Measurements from ENCODE around the gene GSK3A. TPM values are rescaled to one million over a fixed set of nuclear protein-coding genes. Genes with fewer than 3 reads are reported as not detected.

GSK3A gene
- total and polyA plus RNA-seq, 2 of the 8 experiments (the other 6 are each of a cell fraction or from before 2014, with no cell fraction given): 55.3 to 84.0 TPM

DNA sequence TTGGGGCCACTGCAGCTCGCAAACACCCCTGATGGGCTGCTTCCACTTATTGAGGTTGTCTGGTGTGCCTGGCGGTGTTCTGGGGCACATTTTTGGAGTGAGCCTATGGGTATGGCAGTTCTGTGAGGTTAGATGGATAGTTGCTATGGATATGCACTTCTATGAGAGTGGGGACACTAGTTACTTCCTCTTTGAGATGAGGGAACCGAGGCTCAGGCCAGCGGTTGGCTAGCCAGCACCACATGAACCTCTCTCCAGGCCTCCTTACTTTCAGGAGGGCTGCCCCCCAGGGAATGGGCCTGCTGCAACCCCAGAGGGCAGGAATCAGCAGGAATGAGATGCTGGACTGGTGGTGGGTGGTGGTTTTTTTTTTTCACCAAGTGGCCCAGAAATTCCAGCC lies 46.0 kb upstream of the GSK3A start:
- H3K27ac ChIP-seq (ENCODE audit: low read depth, low read length): no peak overlapping the region
- no peak overlapping the region for H2BK20ac ChIP-seq (ENCODE audit: low read length)
- no peak overlapping the region for H3K23ac ChIP-seq (ENCODE audit: insufficient read length)
- no peak overlapping the region for H3K56ac ChIP-seq (replicated peaks; ENCODE audit: insufficient read length, low read depth, low read length)
- no peak overlapping the region for H3K4me3 ChIP-seq (ENCODE audit: extremely low read depth in 1 of 4, insufficient read depth in 2 of 4, low read depth in 3 of 4, low read length in 4 of 4)
- H3K4ac ChIP-seq (replicated peaks; ENCODE audit: insufficient read length, low read depth, low read length): no peak overlapping the region
- TF ChIP-seq TBP (IDR thresholded peaks at IDR 0.05; ENCODE audit: low read depth, low read length) (no peak), POLR2A (IDR thresholded peaks at IDR 0.05; ENCODE audit: control extremely low read depth in 1 of 2, low read depth in 2 of 2, low read length in 2 of 2) (no peak), RAD21 (IDR thresholded peaks at IDR 0.05 in 1 of 2, conservative IDR thresholded peaks at IDR 0.05 in 1 of 2; ENCODE audit: low read depth in 2 of 2, low read length in 2 of 2) (no peak), KDM4A (IDR thresholded peaks at IDR 0.05; ENCODE audit: low read depth, low read length, severe bottlenecking) (no peak), YY1 (IDR thresholded peaks at IDR 0.05; ENCODE audit: low read depth, low read length) (no peak), SP2 (IDR thresholded peaks at IDR 0.05; ENCODE audit: low read length) (no peak), RXRA (IDR thresholded peaks at IDR 0.05; ENCODE audit: insufficient read depth, low read depth, low read length) (no peak)
- H4K20me1 ChIP-seq (replicated peaks in 1 of 2; ENCODE audit: control insufficient read depth in 1 of 2, insufficient read depth in 2 of 2, low read length in 2 of 2): peaks cover 3 to 24% of the 10 kb centered on the region in 2 experiments
- H2AK5ac ChIP-seq (ENCODE audit: low read depth, low read length): no peak overlapping the region
- ChIA-PET POLR2A (ENCODE audit: partially characterized antibody) (interaction anchor here (0.6 to 4.3 kb wide), 4 partner anchors 7 to 1490 kb away, joined by 3 to 20 read pairs (median 14); no protein-coding TSS in a partner anchor), CTCF (ENCODE audit: partially characterized antibody) (interaction anchor here (0.6 to 10.6 kb wide), 8 partner anchors 8 to 1758 kb away, joined by 3 to 155 read pairs (median 5); partner anchors contain the start of genes GSK3A, PAFAH1B3 and PRR19)
- H2BK15ac ChIP-seq (ENCODE audit: low read length): no peak overlapping the region
- no peak overlapping the region for H2BK12ac ChIP-seq (ENCODE audit: low read depth, low read length)
- H3K23me2 ChIP-seq (ENCODE audit: low read depth, low read length): peaks cover 11% of the 10 kb centered on the region
- 97% methylated on average over 4 of the region's 4 CpGs; no CpG with 5 or more reads in 1 of the 2 experiments for WGBS, 2 experiments (ENCODE audit: extremely low coverage in 1 of 2, insufficient coverage in 1 of 2, insufficient read length in 1 of 2, insufficient replicate concordance in 2 of 2, low coverage in 1 of 2, low lambda C conversion rate in 2 of 2, missing lambda C conversion rate in 1 of 2)
- FAIRE-seq: no peak
- H4K8ac ChIP-seq (ENCODE audit: extremely low read depth, insufficient read depth, low read length): no peak overlapping the region
- no peak overlapping the region for H2AFZ ChIP-seq (ENCODE audit: low read length)
- H3K9ac ChIP-seq (replicated peaks in 1 of 4; ENCODE audit: extremely low read depth in 1 of 4, low read depth in 3 of 4, low read length in 3 of 4): no peak overlapping the region
- H3K9me3 ChIP-seq (ENCODE audit: insufficient read depth in 2 of 2, low read depth in 1 of 2, low read length in 1 of 2): no peaks in the 10 kb centered on the region
- H3K79me2 ChIP-seq (ENCODE audit: control insufficient read depth in 1 of 2, insufficient read depth in 2 of 2, low read length in 2 of 2): peaks cover 0 to 19% of the 10 kb centered on the region in 2 experiments; a peak in 2 of 4 replicates
- H2BK120ac ChIP-seq (replicated peaks; ENCODE audit: low read depth, low read length): no peak overlapping the region
- H4K91ac ChIP-seq (replicated peaks; ENCODE audit: insufficient read length, low read length): no peak overlapping the region
- peaks cover 0 to 14% (median 10%) of the 10 kb centered on the region in 4 experiments; a peak in 6 of 7 replicates for H3K4me1 ChIP-seq (replicated peaks in 1 of 4; ENCODE audit: control insufficient read depth in 3 of 4, insufficient read depth in 4 of 4, low read length in 3 of 4)
- no peak overlapping the region for H2BK5ac ChIP-seq (ENCODE audit: low read depth, low read length)
- no peak overlapping the region for H3K18ac ChIP-seq (ENCODE audit: extremely low read depth, low read length)
- H4K5ac ChIP-seq (ENCODE audit: insufficient read length, low read depth, low read length): no peak overlapping the region
- peaks cover 22% of the 10 kb centered on the region for H3K79me1 ChIP-seq (ENCODE audit: low read depth, low read length)
- H3K27me3 ChIP-seq (replicated peaks in 1 of 4; ENCODE audit: control insufficient read depth in 3 of 4, extremely low read depth in 1 of 4, insufficient read depth in 3 of 4, low read length in 3 of 4): no peaks in the 10 kb centered on the region
- DNase-seq (ENCODE audit: low read depth in 1 of 2, low spot score in 2 of 2): no peak
- H3K14ac ChIP-seq (ENCODE audit: insufficient read length): no peak overlapping the region
- H3K4me2 ChIP-seq (ENCODE audit: insufficient read depth in 1 of 2, low read depth in 2 of 2, low read length in 2 of 2): no peak overlapping the region
- peaks cover 13 to 52% (median 43%) of the 10 kb centered on the region in 4 experiments; a peak in 7 of 8 replicates for H3K36me3 ChIP-seq (ENCODE audit: control insufficient read depth in 2 of 4, insufficient read depth in 4 of 4, low read length in 3 of 4)
